Stimulated activated naive B cell treated with anti-CD40 and anti-IgM and Interleukin-4, amounts not matched to agents 10 μg/mL and 1 μg/mL and 100 μg/mL, for 72 hours (primary cell): ENCODE data around the gene CFAP44.
"Not testable (repeated sequence)": the region's sequence is repeated elsewhere in the genome, so short reads cannot be mapped to it uniquely, and the experiment has no call there.

ENCODE experiments used
- ATAC-seq, 2 donors: fragments of 150-1000 bp; cut with Tn5 transposase; replicated peaks; 2 replicates each; pipeline ENCODE4 v1.10.0; 2021; ENCODE audit warnings: moderate library complexity in 1 of 2
- DNase-seq: peaks from one replicate; pipeline ENCODE4 v3.0.0; 2021
- H3K27ac Mint-ChIP-seq: one replicate; pipeline ENCODE4 v1.8.0; 2022; ENCODE audit warnings: mild to moderate bottlenecking, mixed read lengths
- H3K27me3 Mint-ChIP-seq, 2 donors: one replicate each; pipeline ENCODE4 v1.8.0; 2022; ENCODE audit warnings: mixed read lengths in 2 of 2
- H3K36me3 Mint-ChIP-seq, 2 donors: one replicate each; pipeline ENCODE4 v1.8.0; 2022; ENCODE audit warnings: mixed read lengths in 2 of 2, mild to moderate bottlenecking in 1 of 2
- H3K4me1 Mint-ChIP-seq, 2 donors: one replicate each; pipeline ENCODE4 v1.8.0; 2022; ENCODE audit warnings: mixed read lengths in 2 of 2, mild to moderate bottlenecking in 1 of 2
- H3K4me3 Mint-ChIP-seq, 2 donors: one replicate each; pipeline ENCODE4 v1.8.0; 2022; ENCODE audit warnings: mild to moderate bottlenecking in 2 of 2, mixed read lengths in 2 of 2, moderate library complexity in 1 of 2
- H3K9me3 Mint-ChIP-seq, 2 donors: one replicate each; pipeline ENCODE4 v1.8.0; 2022; ENCODE audit warnings: mixed read lengths in 2 of 2, mild to moderate bottlenecking in 1 of 2

Gene CFAP44, protein sequence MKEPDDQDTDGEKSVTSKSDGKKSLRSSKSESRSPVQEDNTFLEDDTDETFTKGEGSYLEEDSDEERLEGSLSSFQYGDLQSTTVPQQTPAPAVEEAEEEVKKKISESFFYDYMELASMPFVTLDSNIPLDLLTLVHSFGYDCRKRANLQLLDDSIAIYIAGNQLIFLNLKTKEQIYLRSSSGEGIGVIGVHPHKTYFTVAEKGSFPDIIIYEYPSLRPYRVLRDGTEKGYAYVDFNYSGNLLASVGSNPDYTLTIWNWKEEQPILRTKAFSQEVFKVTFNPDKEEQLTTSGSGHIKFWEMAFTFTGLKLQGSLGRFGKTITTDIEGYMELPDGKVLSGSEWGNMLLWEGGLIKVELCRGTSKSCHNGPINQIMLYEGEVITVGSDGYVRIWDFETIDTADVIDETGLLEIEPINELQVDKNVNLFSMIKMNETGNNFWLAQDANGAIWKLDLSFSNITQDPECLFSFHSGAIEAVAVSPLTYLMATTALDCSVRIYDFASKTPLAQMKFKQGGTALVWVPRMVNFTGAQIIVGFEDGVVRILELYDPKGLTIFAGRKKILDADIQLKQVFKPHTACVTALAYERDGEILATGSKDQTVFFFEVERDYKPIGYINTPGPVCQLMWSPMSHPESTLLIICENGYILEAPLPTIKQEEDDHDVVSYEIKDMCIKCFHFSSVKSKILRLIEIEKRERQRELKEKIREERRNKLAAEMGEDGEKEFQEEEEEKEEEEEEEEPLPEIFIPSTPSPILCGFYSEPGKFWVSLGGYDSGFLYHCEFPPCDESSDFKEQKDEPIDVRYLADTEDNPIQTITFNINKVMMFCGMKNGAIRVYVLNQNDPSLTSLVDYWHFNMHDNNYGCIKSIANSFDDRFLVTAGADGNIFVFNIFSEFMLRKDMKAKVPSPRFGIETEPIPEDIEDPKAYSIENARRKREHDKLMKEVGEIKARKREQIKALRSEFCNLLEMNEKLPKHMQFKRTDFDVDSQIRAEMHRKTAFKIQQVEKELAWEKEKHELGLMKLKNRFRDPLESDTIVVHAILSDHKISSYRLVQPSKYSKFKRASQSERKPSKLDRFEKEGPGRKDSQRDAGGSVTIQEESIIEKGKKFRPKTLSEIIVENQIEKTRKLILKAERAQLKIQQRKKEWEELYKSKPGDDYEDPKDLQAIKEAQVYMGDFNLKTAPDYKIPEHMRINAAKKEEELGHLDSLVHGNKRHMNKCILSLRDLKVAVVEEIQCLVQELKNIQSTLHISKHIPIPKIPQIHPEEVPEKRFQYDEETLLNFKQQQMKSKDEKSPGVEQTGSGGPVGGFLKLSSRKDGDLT (N-terminal part only)

DNA sequence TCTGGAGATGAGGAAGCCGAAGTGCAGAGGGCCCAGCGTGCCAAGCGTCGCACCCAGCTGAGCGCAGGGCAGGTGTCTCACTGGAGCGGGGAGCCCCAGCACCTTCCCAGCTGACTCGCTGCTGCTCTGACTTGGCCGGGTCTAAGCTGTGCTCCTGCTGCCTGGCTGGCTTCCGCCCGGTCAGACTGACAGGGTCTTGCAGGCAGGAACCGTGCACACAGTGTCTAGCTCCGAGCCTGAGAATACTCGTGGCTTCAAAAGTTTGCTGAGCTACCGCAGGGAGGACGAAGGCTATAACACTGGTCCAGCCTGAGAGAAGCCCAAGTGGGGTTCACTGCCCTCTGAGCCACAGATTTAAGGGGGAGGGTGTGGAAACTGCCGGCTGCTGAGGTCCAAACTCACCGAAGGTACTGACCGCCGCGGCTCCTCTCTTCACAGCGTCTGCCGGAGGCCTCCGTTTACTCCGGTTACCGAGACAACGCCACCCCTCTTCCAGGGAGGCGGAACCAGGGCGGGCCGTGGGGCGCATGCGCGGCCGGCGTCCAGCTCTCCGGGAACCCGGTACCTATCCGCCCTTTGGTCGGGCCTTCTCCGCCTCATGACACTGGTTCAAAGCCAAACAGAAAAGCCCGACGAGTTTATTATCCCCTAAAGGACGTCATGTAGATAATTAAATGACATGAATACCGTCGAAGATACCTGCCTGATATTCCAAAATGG lies at the start of gene CFAP44:
CFAP44 (minus strand) TSS at position 443 of the 720 bp plus-strand sequence. CDS start 7,829 bp downstream, outside the sequence.
- no peaks in the 10 kb centered on the region for H3K27me3 Mint-ChIP-seq
- no peaks in the 10 kb centered on the region for H3K9me3 Mint-ChIP-seq
- H3K4me1 Mint-ChIP-seq, result no peaks in the 10 kb centered on the region
- peaks cover 7 to 24% of the 10 kb centered on the region in 2 donors for H3K36me3 Mint-ChIP-seq
- peak within 1 kb of the TSS; percentile 41 to 76 for H3K4me3 Mint-ChIP-seq
- peak; percentile 87 to 88 for ATAC-seq
- DNase-seq, result peak; percentile 38
- peak within 1 kb of the TSS; percentile 20 for H3K27ac Mint-ChIP-seq

- Mint-ChIP-seq H3K9me3 (peaks cover 0 to 4% of the 10 kb centered on the region in 2 donors), H3K4me3 (no peak overlapping the region), H3K27ac (no peak overlapping the region), H3K36me3 (peaks cover 24 to 36% of the 10 kb centered on the region in 2 donors), H3K27me3 (no peaks in the 10 kb centered on the region), H3K4me1 (peaks cover 4 to 8% of the 10 kb centered on the region in 2 donors)
- DNase-seq, result no peak
- ATAC-seq, result no peak
These were observed 43.9 kb upstream of the CFAP44 start for GRCh38 chr3:113485161-113485609.

DNA sequence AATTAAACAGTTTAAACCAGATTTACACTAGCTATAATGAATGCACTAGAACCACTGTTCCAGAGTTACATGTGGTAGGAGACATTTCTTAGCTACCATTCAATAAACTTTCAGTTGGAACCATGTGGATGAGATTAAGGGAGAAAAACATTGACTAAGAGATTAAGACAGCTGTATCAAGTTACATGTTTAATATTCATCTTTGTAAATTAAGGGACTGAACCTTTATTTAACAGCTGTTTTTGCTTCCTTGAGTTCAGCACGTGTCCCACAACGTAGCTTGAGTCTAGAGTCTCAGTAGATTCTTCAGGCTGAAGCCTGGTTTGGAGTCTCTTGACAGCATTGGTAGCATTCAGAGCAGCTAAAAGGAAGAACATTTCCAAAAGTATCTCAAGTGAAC lies 27.2 kb upstream of the CFAP44 start:
- DNase-seq, result no peak
- peaks cover 45 to 63% of the 10 kb centered on the region in 2 donors for H3K36me3 Mint-ChIP-seq
- ATAC-seq, result no peak
- H3K9me3 Mint-ChIP-seq, result peaks cover 2 to 4% of the 10 kb centered on the region in 2 donors
- H3K27me3 Mint-ChIP-seq, result no peaks in the 10 kb centered on the region
- H3K27ac Mint-ChIP-seq, result no peak overlapping the region
- peaks cover 4 to 6% of the 10 kb centered on the region in 2 donors for H3K4me1 Mint-ChIP-seq
- H3K4me3 Mint-ChIP-seq, result no peak overlapping the region

GRCh38 chr3:113461488-113461887 lies 20.2 kb upstream of the CFAP44 start:
- Mint-ChIP-seq H3K4me1 (no peaks in the 10 kb centered on the region), H3K27ac (no peak overlapping the region), H3K4me3 (no peak overlapping the region), H3K36me3 (peaks cover 59 to 77% of the 10 kb centered on the region in 2 donors), H3K27me3 (no peaks in the 10 kb centered on the region), H3K9me3 (peaks cover 0 to 2% of the 10 kb centered on the region in 2 donors)
- DNase-seq (no peak), ATAC-seq (no peak)

DNA sequence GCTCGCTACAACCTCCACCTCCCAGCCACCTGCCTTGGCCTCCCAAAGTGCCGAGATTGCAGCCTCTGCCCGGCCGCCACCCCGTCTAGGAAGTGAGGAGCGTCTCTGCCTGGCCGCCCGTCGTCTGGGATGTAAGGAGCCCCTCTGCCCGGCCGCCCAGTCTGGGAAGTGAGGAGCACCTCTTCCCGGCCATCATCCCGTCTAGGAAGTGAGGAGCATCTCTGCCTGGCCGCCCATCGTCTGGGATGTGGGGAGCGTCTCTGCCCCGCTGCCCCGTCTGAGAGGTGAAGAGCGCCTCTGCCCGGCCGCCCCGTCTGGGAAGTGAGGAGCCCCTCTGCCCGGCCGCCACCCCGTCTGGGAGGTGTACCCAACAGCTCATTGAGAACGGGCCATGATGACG lies 17.3 kb upstream of the CFAP44 start:
- Mint-ChIP-seq H3K27ac (peak overlapping the region; percentile 51), H3K36me3 (peaks cover 50 to 70% of the 10 kb centered on the region in 2 donors)
- H3K4me3 Mint-ChIP-seq, H3K4me1 Mint-ChIP-seq, DNase-seq, H3K9me3 Mint-ChIP-seq, ATAC-seq, H3K27me3 Mint-ChIP-seq: not testable (repeated sequence)

DNA sequence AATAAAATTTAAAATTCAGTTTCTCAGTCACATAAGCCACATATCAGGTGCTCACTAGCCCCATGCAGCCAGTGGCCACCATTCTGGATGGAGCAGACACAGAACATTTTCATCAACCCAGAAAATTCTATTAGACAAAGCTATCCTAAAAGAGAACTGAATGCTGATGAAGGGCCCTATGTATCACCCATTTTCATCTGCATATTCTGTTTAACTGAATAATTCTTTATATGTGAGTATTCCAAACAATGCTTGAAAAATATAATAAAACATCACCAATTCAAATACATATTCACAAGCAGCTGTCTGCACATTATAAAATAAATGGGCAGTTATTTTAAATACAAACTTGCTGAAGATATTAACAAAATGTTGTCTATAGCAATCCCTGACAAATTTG lies 14.2 kb upstream of the CFAP44 start:
- DNase-seq (no peak), ATAC-seq (no peak)
- H3K4me3 Mint-ChIP-seq, result no peak overlapping the region
- no peak overlapping the region for H3K27ac Mint-ChIP-seq
- H3K9me3 Mint-ChIP-seq, result peaks cover 0 to 2% of the 10 kb centered on the region in 2 donors
- peaks cover 0 to 7% of the 10 kb centered on the region in 2 donors for H3K4me1 Mint-ChIP-seq
- H3K36me3 Mint-ChIP-seq, result peaks cover 47 to 63% of the 10 kb centered on the region in 2 donors
- no peaks in the 10 kb centered on the region for H3K27me3 Mint-ChIP-seq

DNA sequence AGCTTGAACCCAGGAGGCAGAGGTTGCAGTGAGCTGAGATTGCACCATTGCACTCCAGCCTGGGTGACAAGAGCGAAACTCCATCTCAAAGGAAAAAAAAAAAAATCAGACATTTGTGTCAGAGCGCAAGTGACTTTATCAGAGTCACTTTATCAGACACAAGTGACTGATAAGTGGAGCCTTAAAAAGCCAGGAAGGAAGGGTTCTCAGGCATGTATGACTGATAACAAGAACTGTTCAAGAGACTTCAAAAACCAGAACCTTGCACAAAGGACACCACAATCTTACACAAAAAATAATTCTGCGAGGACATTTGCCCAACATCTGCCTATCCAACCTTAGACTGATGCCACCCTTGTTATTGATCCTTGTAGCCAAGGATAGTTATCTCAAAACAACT lies 13.3 kb upstream of the CFAP44 start:
- Mint-ChIP-seq H3K27ac (no peak overlapping the region), H3K9me3 (peaks cover 0 to 2% of the 10 kb centered on the region in 2 donors)
- no peak for ATAC-seq

GRCh38 chr3:113454057-113454456 lies 12.8 kb upstream of the CFAP44 start:
- H3K9me3 Mint-ChIP-seq, result peaks cover 0 to under 1% of the 10 kb centered on the region in 2 donors
- H3K4me3 Mint-ChIP-seq, result no peak overlapping the region
- peaks cover 0 to 7% of the 10 kb centered on the region in 2 donors for H3K4me1 Mint-ChIP-seq
- peaks cover 33 to 50% of the 10 kb centered on the region in 2 donors for H3K36me3 Mint-ChIP-seq
- ATAC-seq, result no peak
- no peak overlapping the region for H3K27ac Mint-ChIP-seq
- DNase-seq, result no peak
- H3K27me3 Mint-ChIP-seq, result no peaks in the 10 kb centered on the region

More for the DNA sequence above, 13.3 kb upstream of the CFAP44 start:
- no peak overlapping the region for H3K4me3 Mint-ChIP-seq
- DNase-seq, result no peak
- no peaks in the 10 kb centered on the region for H3K27me3 Mint-ChIP-seq
- peaks cover 0 to 7% of the 10 kb centered on the region in 2 donors for H3K4me1 Mint-ChIP-seq
- peaks cover 39 to 55% of the 10 kb centered on the region in 2 donors for H3K36me3 Mint-ChIP-seq

DNA sequence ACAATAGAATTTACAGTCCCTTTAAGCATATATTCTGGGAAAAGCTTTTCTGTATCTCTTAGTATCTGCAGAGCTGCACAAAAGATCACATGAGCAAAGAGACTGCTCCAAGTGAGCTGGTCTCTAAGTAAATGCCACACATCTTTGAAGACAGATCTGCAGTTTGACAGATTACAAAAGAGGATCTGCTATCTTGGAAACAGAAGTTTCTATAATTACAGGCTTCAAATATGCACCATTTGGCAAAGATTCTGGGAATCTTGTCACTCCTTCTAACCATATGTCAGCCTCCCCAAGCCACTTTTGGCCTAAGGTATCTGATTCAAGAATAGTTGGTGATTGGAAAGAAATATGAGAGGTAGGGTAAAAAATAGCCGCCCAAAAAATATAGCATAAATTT lies 9.6 kb upstream of the CFAP44 start:
- H3K4me1 Mint-ChIP-seq, result peaks cover 0 to 14% of the 10 kb centered on the region in 2 donors
- no peak for DNase-seq
- no peak for ATAC-seq
- H3K27me3 Mint-ChIP-seq, result no peaks in the 10 kb centered on the region
- peaks cover 0 to 2% of the 10 kb centered on the region in 2 donors for H3K9me3 Mint-ChIP-seq
- H3K4me3 Mint-ChIP-seq, result no peak overlapping the region
- H3K36me3 Mint-ChIP-seq, result peaks cover 20 to 43% of the 10 kb centered on the region in 2 donors
- H3K27ac Mint-ChIP-seq, result no peak overlapping the region

- ATAC-seq (no peak), DNase-seq (no peak)
- no peak overlapping the region for H3K4me3 Mint-ChIP-seq
- no peaks in the 10 kb centered on the region for H3K4me1 Mint-ChIP-seq
- H3K36me3 Mint-ChIP-seq, result peaks cover 5 to 21% of the 10 kb centered on the region in 2 donors
- no peaks in the 10 kb centered on the region for H3K27me3 Mint-ChIP-seq
- H3K27ac Mint-ChIP-seq, result no peak overlapping the region
- no peaks in the 10 kb centered on the region for H3K9me3 Mint-ChIP-seq
These were observed 1.7 kb downstream of the CFAP44 start for GRCh38 chr3:113439606-113440005.

GRCh38 chr3:113438224-113438623 lies 3.1 kb downstream of the CFAP44 start:
- Mint-ChIP-seq H3K4me3 (no peak overlapping the region), H3K27me3 (no peaks in the 10 kb centered on the region), H3K4me1 (no peaks in the 10 kb centered on the region), H3K9me3 (no peaks in the 10 kb centered on the region), H3K36me3 (peaks cover 6 to 25% of the 10 kb centered on the region in 2 donors), H3K27ac (no peak overlapping the region)
- ATAC-seq, result no peak
- no peak for DNase-seq

- Mint-ChIP-seq H3K27me3 (no peaks in the 10 kb centered on the region), H3K4me1 (no peaks in the 10 kb centered on the region), H3K9me3 (no peaks in the 10 kb centered on the region), H3K36me3 (peaks cover 6 to 28% of the 10 kb centered on the region in 2 donors), H3K4me3 (no peak overlapping the region), H3K27ac (no peak overlapping the region)
- ATAC-seq (no peak), DNase-seq (no peak)
These were observed 3.9 kb downstream of the CFAP44 start for GRCh38 chr3:113437411-113437810.

- Mint-ChIP-seq H3K4me1 (no peaks in the 10 kb centered on the region), H3K27ac (no peak overlapping the region), H3K36me3 (peaks cover 6 to 30% of the 10 kb centered on the region in 2 donors), H3K27me3 (no peaks in the 10 kb centered on the region), H3K4me3 (no peak overlapping the region), H3K9me3 (no peaks in the 10 kb centered on the region)
- ATAC-seq (no peak), DNase-seq (no peak)
These were observed 4.5 kb downstream of the CFAP44 start for GRCh38 chr3:113436809-113437208.
